Measurements from ENCODE around the gene PHF21B.

Gene PHF21B

DNA sequence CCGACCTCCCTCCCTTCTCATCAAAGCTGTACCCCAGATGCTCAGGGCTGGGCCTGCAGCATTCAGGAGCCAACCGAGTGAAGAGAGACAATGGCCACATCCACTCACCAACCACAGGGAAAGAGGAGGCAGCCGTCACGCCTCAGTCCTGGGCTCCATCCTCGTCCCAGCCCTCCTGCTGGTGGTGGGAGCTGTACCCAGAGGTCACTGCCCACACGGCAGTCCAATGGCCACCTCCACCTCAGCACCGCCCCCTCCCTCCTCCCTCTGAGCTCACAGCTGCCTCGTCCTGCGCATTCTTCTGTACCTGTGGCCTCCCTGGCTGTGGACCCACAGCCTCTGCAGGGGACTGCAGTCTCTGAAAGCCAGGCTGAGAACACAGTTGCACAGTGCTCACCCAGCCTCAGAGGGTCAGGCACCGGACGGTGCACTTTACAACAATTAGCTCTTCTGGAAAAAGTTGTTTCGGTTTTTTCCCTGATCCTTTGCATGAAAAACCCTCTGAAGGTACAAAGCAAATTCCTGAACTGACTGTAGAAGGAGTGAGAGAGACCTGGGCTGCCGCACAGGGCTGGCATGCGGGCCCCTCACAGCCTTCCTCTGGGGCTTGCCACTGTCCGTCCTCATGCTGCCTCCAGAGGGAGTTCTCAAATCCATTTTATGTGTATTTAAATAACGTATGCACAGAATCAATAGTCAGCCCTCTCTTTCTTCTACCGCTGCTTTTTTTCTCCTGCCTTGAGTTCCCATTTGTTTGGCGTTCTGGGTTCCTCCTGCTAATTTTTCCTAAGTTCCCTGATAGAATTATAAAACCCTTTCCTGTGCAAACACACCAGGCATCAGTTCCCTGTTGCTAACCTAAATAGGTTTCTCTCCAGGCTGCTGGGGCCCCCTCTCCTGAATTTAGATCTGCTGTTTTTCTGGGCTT, 52.7 kb downstream of the PHF21B start:
- no peak for ATAC-seq (replicated peaks)
- no peak for DNase-seq

DNA sequence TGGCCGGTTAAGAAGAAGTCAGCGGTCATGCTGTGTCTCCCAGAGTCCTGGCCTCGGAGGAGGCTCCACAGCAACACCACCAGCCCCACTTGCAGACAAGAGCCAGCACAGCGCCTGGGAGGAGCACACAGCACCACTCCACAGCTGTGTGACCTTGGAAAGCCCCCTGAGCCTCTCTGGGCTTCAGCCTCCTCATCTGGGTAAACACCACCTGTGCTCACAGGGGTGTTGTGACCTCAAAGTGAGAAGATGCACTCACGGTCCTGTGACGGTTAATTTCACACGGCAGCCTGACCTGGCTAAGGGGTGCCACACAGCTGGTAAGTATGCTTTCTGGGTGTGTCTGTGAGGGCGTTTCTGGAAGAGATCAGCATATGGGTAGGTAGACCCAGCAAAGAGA, 54.7 kb downstream of the PHF21B start:
- Mint-ChIP-seq H3K36me3 (ENCODE audit: insufficient read depth) (no peaks in the 10 kb centered on the region), H3K4me1 (ENCODE audit: low read depth in 2 of 2) (peaks cover 0 to 2% of the 10 kb centered on the region in 2 donors), H3K4me3 (no peak overlapping the region), H3K9me3 (peaks cover 0 to 2% of the 10 kb centered on the region in 2 donors), H3K27me3 (peaks cover 26 to 88% of the 10 kb centered on the region in 2 donors), H3K27ac (no peak overlapping the region)
- ATAC-seq (replicated peaks), result no peak
- no peak for DNase-seq

More for the DNA sequence above, 52.7 kb downstream of the PHF21B start:
- H3K36me3 Mint-ChIP-seq (ENCODE audit: insufficient read depth), result no peaks in the 10 kb centered on the region
- H3K4me3 Mint-ChIP-seq, result no peak overlapping the region
- H3K9me3 Mint-ChIP-seq, result no peaks in the 10 kb centered on the region
- H3K4me1 Mint-ChIP-seq (ENCODE audit: low read depth in 2 of 2), result peaks cover 0 to 2% of the 10 kb centered on the region in 2 donors
- peaks cover 26 to 88% of the 10 kb centered on the region in 2 donors for H3K27me3 Mint-ChIP-seq
- no peak overlapping the region for H3K27ac Mint-ChIP-seq

DNA sequence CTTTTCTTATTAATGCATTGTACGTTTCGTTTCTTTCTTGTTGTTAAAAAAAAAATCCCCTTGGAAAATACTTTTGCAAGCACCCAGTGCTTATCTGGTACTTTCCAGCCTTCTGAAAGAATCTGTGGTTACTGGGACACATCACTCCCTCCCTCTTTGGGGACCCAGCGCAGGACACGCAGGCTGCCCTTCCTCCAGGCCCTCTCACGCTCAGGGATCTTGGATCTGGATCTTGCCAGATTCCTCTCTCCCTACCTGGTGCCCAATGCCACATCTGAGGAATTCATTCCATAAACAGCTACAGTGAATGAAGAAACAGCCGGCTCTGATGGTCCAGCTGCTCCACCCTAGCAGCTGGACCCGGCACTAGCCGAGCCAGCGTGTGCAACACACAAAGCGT, 55.7 kb downstream of the PHF21B start:
- no peak overlapping the region for H3K27ac Mint-ChIP-seq
- ATAC-seq (replicated peaks), result no peak
- peaks cover 21 to 78% of the 10 kb centered on the region in 2 donors for H3K27me3 Mint-ChIP-seq
- H3K36me3 Mint-ChIP-seq (ENCODE audit: insufficient read depth), result no peaks in the 10 kb centered on the region
- peaks cover 0 to 2% of the 10 kb centered on the region in 2 donors for H3K9me3 Mint-ChIP-seq
- DNase-seq, result no peak
- H3K4me1 Mint-ChIP-seq (ENCODE audit: low read depth in 2 of 2), result peaks cover 0 to 2% of the 10 kb centered on the region in 2 donors
- no peak overlapping the region for H3K4me3 Mint-ChIP-seq

DNA sequence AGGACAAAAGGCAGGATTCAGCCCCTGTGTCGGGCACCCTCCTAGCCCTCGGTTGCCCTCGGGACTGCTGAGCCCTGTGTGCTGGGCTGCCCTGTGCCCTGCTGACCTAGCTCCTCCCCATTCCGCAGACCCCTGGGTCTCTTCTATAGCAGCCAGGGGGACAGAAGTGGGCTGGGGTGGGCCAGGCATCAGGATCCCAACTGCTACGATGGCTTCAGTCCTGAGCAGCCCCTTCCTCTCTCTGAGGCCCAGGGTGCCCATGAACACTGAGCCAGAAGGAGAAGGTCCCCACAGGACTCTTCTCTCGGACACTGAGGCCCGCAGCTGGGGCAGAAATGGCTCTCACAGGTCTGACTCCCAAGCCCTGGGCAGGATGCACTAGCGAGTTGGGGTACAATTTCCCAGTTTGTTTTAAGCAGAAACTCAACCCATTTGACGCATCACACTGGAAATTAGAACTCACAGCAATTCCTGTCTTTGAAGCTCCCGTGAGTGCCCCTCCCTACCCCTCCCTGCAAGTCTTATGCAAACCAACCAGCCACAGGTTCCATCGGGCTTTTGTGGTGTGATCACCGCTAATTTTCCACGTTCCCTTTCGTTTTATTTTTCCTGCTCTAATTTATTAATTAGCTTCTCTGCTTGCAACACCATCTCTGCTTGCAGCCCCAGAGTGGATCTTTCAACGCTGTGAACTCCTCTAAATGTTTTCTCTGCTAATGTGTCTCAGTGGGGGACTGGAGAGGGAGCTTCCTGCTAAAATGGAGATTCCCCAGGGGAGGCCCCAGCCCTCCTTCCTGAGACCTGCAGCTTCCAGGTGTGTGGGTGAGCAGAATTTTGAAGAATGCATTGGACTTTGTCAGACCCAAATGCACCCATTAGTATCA, 56.7 kb downstream of the PHF21B start:
- ATAC-seq (replicated peaks) (no peak), DNase-seq (no peak)
- Mint-ChIP-seq H3K27ac (no peak overlapping the region), H3K27me3 (peaks cover 18 to 68% of the 10 kb centered on the region in 2 donors), H3K9me3 (peaks cover 0 to 2% of the 10 kb centered on the region in 2 donors), H3K4me1 (ENCODE audit: low read depth in 2 of 2) (peaks cover 0 to 2% of the 10 kb centered on the region in 2 donors), H3K36me3 (ENCODE audit: insufficient read depth) (no peaks in the 10 kb centered on the region), H3K4me3 (no peak overlapping the region)

DNA sequence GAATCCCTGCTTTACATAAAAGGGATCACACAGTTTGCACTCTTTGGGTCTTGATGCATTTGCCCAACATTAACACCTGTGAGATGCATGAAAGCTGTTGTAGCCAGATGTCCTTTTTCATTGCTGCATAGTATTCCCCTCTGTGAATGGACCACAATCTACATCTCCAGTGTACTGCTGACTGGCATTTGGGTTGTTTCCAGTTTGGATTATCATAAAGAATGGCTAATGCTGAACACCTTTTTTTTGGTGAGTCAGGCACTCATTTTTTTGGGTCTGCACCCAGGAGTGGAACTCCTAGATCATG, 58.3 kb downstream of the PHF21B start:
- ATAC-seq (replicated peaks) (no peak), DNase-seq (no peak)
- peaks cover 0 to 2% of the 10 kb centered on the region in 2 donors for H3K9me3 Mint-ChIP-seq
- no peaks in the 10 kb centered on the region for H3K4me1 Mint-ChIP-seq (ENCODE audit: low read depth in 2 of 2)
- H3K4me3 Mint-ChIP-seq, result no peak overlapping the region
- H3K36me3 Mint-ChIP-seq (ENCODE audit: insufficient read depth), result no peaks in the 10 kb centered on the region
- peaks cover 18 to 52% of the 10 kb centered on the region in 2 donors for H3K27me3 Mint-ChIP-seq
- H3K27ac Mint-ChIP-seq, result no peak overlapping the region

DNA sequence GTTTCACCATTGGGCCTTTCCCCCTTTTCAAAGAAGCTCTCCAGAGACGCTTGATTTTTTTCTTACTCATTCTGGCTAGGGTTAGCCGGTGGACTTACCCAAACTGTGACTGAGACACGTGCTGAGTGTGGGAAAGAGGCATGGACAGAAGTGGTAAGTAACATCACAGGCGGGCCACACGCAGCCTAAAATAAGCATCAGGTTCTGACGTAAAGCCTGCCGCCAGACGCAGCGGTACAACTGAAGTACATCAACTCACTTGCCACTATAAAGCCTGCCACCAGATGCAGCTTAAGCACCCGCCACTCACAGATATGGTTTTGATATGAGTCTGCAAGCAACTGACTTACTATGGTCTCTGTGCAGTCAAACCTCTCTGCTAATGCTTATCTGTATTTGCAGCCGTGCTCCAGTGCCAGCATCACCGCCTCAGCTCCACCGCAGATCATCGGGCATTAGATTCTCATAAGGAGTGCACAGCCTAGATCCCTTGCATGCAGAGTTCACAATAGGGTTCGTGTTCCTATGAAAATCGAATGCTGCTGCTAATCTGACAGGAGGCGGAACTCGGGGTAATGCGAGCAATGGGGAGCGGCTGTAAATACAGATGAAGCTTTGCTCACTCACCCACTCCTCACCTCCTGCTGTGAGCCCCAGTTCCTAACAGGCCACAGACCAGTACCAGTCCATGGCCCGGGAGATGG, 58.8 kb downstream of the PHF21B start:
- ATAC-seq (replicated peaks) (no peak), DNase-seq (no peak)
- no peaks in the 10 kb centered on the region for H3K36me3 Mint-ChIP-seq (ENCODE audit: insufficient read depth)
- no peaks in the 10 kb centered on the region for H3K4me1 Mint-ChIP-seq (ENCODE audit: low read depth in 2 of 2)
- peaks cover 0 to 2% of the 10 kb centered on the region in 2 donors for H3K9me3 Mint-ChIP-seq
- no peak overlapping the region for H3K4me3 Mint-ChIP-seq
- H3K27me3 Mint-ChIP-seq, result peaks cover 16 to 47% of the 10 kb centered on the region in 2 donors
- no peak overlapping the region for H3K27ac Mint-ChIP-seq

DNA sequence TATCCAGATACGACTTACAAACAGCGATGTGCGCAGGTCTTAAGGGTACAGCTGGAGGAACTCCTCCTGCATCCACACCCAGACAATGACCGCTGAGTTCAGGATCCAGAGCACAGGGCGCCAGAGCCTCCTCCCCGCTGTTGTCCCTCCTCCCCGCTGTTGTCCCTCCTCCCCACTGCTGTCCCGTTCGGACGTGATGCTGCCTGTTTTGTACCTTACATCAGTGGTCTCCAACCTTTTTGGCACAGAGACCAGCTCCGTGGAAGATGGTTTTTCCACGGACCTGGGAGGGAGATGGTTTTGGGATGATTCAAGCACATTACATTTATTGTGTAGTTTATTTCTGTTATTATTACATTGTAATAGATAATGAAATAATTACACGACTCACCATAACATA, 62.0 kb downstream of the PHF21B start:
- ATAC-seq (replicated peaks), result no peak
- DNase-seq, result no peak
- peaks cover 0 to 2% of the 10 kb centered on the region in 2 donors for H3K9me3 Mint-ChIP-seq
- peaks cover 0 to 30% of the 10 kb centered on the region in 2 donors for H3K27me3 Mint-ChIP-seq
- no peak overlapping the region for H3K27ac Mint-ChIP-seq
- H3K4me1 Mint-ChIP-seq (ENCODE audit: low read depth in 2 of 2), result no peaks in the 10 kb centered on the region
- H3K4me3 Mint-ChIP-seq, result no peak overlapping the region
- no peaks in the 10 kb centered on the region for H3K36me3 Mint-ChIP-seq (ENCODE audit: insufficient read depth)

DNA sequence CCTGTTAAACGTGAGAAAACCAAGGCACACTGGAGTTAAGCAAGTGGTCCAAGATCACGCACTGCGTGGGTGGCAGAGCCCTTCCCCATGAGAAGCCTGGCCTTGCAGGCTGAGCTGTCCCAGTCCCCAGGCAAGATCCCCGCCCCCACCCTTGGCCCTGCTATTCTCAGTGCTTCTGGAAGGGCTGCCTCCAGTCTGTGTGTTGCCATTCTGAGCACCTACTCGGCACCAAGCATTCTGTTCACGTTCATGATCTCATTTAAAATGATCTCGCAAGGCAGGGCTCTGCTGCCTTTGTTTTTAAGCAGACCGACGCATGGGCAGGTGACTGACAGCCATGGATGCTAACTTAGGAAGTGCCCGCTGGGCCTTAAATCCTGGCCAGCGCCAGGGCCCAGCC, 62.8 kb downstream of the PHF21B start:
- no peaks in the 10 kb centered on the region for H3K4me1 Mint-ChIP-seq (ENCODE audit: low read depth in 2 of 2)
- H3K9me3 Mint-ChIP-seq, result peaks cover 0 to 2% of the 10 kb centered on the region in 2 donors
- no peak overlapping the region for H3K27ac Mint-ChIP-seq
- DNase-seq, result no peak
- H3K27me3 Mint-ChIP-seq, result peaks cover 0 to 35% of the 10 kb centered on the region in 2 donors
- H3K4me3 Mint-ChIP-seq, result no peak overlapping the region
- no peak for ATAC-seq (replicated peaks)
- H3K36me3 Mint-ChIP-seq (ENCODE audit: insufficient read depth), result no peaks in the 10 kb centered on the region

DNA sequence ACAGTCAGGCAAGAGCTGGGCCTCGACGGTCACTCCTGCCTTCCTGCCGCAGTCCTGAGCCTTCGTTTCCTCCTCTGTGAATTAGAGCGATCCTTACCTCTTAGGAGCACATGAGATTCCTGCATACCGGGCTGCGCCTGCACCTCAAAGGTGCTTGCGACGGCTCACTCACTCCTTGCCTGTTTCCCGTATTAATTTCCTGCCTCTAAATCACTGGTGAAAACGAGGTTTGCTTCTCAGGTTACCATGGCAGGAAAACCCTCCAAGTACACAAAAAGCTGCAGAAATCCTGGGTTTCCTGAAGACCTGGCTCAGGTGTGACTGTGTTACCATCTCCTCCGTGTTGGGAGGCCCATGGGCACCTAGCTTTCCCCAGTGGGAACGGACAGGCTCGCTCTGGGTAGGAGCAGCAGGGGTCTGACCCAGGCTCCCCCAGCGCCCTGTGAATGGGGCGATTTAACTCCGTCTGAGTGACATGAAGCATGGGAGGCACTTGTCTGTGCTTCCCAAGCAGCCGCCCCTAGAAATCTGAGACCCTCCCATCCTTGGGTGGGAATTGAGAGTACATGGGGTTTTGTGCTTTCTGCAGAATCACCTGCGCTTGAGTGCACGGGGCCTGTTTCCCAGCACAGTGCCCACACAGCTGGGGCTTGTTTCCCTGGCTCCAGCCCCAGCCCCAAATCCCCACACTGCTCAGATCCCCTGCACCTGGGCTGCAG, 64.8 kb downstream of the PHF21B start:
- H3K36me3 Mint-ChIP-seq (ENCODE audit: insufficient read depth), result no peaks in the 10 kb centered on the region
- H3K4me1 Mint-ChIP-seq (ENCODE audit: low read depth in 2 of 2), result no peaks in the 10 kb centered on the region
- ATAC-seq (replicated peaks), result no peak

DNA sequence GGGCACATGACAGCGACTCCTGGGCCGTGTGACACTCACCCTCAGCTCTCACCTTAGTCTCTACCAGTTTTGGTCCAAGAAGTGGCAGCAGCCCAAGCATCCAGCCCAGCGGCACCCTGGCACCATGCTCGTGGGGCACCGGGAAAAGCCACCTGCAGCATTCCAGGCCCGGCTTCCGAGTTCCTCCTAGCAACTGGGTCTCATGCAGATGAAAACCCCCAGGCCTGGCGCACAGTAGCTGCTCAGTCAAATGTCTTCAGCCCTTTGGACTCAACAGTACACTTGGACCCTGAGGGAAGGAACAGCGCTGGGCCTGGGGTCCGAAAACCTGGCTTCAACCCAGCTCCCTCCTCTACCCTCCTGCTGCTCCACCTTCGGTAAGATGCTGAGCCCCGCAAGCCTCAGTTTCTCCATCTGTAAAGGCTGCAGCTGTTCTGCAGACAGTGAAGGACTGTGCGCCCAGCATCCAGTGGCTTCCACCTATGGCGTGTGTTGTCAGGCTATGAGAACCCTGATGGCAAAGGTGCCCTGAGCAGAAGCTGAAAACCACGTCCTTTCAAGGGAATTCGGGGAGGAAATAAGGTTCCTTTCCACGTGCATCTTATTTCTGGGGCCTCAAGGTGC, 66.0 kb downstream of the PHF21B start:
- Mint-ChIP-seq H3K27me3 (peaks cover 19 to 54% of the 10 kb centered on the region in 2 donors), H3K9me3 (no peaks in the 10 kb centered on the region), H3K4me1 (ENCODE audit: low read depth in 2 of 2) (no peaks in the 10 kb centered on the region), H3K36me3 (ENCODE audit: insufficient read depth) (no peaks in the 10 kb centered on the region), H3K4me3 (no peak overlapping the region), H3K27ac (no peak overlapping the region)
- DNase-seq, result no peak
- ATAC-seq (replicated peaks), result no peak

More for the DNA sequence above, 64.8 kb downstream of the PHF21B start:
- no peak for DNase-seq
- Mint-ChIP-seq H3K27ac (no peak overlapping the region), H3K9me3 (no peaks in the 10 kb centered on the region), H3K4me3 (no peak overlapping the region), H3K27me3 (peaks cover 12 to 42% of the 10 kb centered on the region in 2 donors)

DNA sequence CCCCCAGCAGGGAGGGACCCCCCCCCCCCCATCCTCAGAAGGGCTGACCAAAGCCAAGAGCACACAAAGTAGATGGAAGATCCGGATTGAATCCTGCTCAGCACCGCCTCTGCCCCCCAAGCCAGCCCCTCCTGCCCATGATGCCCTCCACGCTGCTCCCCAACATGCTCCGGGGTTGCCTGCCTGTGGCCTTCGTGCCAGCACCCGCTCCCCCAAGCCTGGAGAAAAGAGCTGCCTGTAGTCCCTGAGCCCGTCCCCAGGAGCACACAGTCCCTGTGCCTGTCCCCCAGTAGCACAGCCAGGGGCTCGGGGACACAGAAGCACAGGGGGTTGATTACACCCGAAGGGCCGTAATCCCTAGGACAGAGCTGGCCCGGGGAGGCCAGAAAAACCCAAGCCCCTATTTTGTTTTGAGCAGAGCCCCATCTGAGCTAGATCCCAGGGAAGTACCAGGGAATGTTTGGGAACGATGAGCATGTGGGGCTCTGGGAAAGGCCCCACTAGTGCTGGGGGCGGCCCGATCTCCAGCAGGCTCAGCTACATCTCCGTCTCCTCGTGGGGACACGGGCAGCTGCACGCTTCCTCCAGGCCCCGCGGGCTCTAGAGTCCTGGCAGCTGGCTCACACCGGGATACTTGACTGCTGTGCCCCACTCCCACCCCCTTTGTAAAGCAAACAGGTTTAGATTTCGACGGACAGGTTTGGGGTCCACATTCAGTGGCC, 66.7 kb downstream of the PHF21B start:
- Mint-ChIP-seq H3K4me1 (ENCODE audit: low read depth in 2 of 2) (no peaks in the 10 kb centered on the region), H3K36me3 (ENCODE audit: insufficient read depth) (no peaks in the 10 kb centered on the region), H3K9me3 (no peaks in the 10 kb centered on the region), H3K4me3 (no peak overlapping the region), H3K27me3 (peaks cover 19 to 57% of the 10 kb centered on the region in 2 donors), H3K27ac (no peak overlapping the region)
- no peak for DNase-seq
- ATAC-seq (replicated peaks), result no peak

DNA sequence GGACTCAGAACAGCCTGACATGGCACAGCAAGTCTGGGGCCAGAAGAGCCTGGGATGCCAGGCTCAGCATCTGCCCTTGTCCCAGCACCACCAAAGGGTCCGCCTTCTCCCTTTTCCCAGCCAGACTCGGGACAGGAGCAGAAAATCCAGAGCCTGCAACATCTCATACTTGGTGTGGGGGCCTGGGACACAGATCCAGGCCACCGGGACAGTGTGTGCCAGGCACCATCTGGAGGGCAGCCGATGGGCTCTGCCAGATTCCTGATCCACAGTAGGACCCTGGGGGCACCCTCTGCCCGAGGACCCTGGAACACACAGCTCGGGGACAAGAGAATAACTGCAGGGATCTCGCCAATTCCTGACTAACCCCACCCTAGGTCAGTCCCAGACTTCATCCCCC, 67.7 kb downstream of the PHF21B start:
- no peak for DNase-seq
- Mint-ChIP-seq H3K36me3 (ENCODE audit: insufficient read depth) (no peaks in the 10 kb centered on the region), H3K4me1 (ENCODE audit: low read depth in 2 of 2) (no peaks in the 10 kb centered on the region), H3K9me3 (no peaks in the 10 kb centered on the region), H3K27me3 (peaks cover 19 to 62% of the 10 kb centered on the region in 2 donors), H3K4me3 (no peak overlapping the region), H3K27ac (no peak overlapping the region)
- ATAC-seq (replicated peaks), result no peak
